GM21723 (cell line): Measurements from ENCODE around the gene VASH2.
"Not testable (repeated sequence)": the region's sequence is repeated elsewhere in the genome, so short reads cannot be mapped to it uniquely, and the experiment has no call there.

Experiments
- ATAC-seq: cut with Tn5 transposase; IDR thresholded peaks from one replicate; pipeline ENCODE4 v1.9.1; 2021; ENCODE audit warnings: mild to moderate bottlenecking, moderate library complexity; ENCODE audit not compliant: unreplicated experiment

Gene VASH2

GRCh38 chr1:213020016-213020415, 69.7 kb downstream of the VASH2 start:
- no peak for ATAC-seq

- not testable (repeated sequence) for ATAC-seq
Observed at GRCh38 chr1:213027024-213027423, 76.7 kb downstream of the VASH2 start.

GRCh38 chr1:213032651-213033050, 82.3 kb downstream of the VASH2 start:
- no peak for ATAC-seq

- no peak for ATAC-seq
Observed at GRCh38 chr1:213034713-213035112, 84.4 kb downstream of the VASH2 start.

- ATAC-seq: no peak
Observed at GRCh38 chr1:213035573-213035972, 85.2 kb downstream of the VASH2 start.
